CD14-positive monocyte (primary cell): Measurements from ENCODE around the gene CFAP299. TPM values are rescaled to one million over a fixed set of nuclear protein-coding genes. Genes with fewer than 3 reads are reported as not detected.

ENCODE experiments used
- DNase-seq, 3 donors: peaks; one replicate each; pipeline ENCODE4 v3.0.0-alpha.2; 2011 to 2022
- H2AFZ ChIP-seq: 2 replicates; pipeline ENCODE4 v1.6.0; 2012; ENCODE audit warnings: mild to moderate bottlenecking, low read depth, low read length, inconsistent platforms; ENCODE audit not compliant: insufficient read depth, poor library complexity, severe bottlenecking
- H3K27ac ChIP-seq, 2 donors: 1 replicate in 1 of 2; 2 replicates in 1 of 2; pipeline ENCODE4 v1.5.1; 2012 to 2013; ENCODE audit warnings: low read length in 2 of 2, control low read depth in 1 of 2, inconsistent platforms in 1 of 2, low read depth in 1 of 2, mild to moderate bottlenecking in 1 of 2
- H3K27me3 ChIP-seq, 2 donors: one replicate each; pipeline versions ENCODE4 v1.6.0 to v1.6.1; 2011 to 2013; ENCODE audit warnings: low read length in 2 of 2; ENCODE audit not compliant: control insufficient read depth in 2 of 2, insufficient read depth in 2 of 2
- H3K36me3 ChIP-seq, 2 donors: replicated peaks in 1 of 2; 1 replicate in 1 of 2; 2 replicates in 1 of 2; pipeline versions ENCODE4 v1.5.1 to v1.6.1; 2012 to 2013; ENCODE audit warnings: low read length in 2 of 2, control low read depth in 1 of 2, inconsistent platforms in 1 of 2, mild to moderate bottlenecking in 1 of 2; ENCODE audit not compliant: insufficient read depth in 2 of 2, control insufficient read depth in 1 of 2
- H3K4me1 ChIP-seq, 2 donors: 1 replicate in 1 of 2; 2 replicates in 1 of 2; pipeline versions ENCODE4 v1.5.1 to v1.6.1; 2012 to 2013; ENCODE audit warnings: low read length in 2 of 2, control low read depth in 1 of 2, inconsistent platforms in 1 of 2, mild to moderate bottlenecking in 1 of 2, moderate library complexity in 1 of 2; ENCODE audit not compliant: insufficient read depth in 2 of 2, control insufficient read depth in 1 of 2
- H3K4me2 ChIP-seq: replicated peaks from 2 replicates; pipeline ENCODE3; 2012; ENCODE audit warnings: low read length, moderate library complexity, mild to moderate bottlenecking; ENCODE audit not compliant: poor library complexity, severe bottlenecking; ENCODE audit errors: extremely low read depth
- H3K4me3 ChIP-seq, 3 experiments: fragments of 200-600 bp in 1 of 3; sonication (generic) in 1 of 3; replicated peaks in 1 of 3; 1 replicate in 2 of 3; 2 replicates in 1 of 3; pipeline ENCODE4 v1.5.1; 2011 to 2013; ENCODE audit warnings: low read length in 3 of 3, mild to moderate bottlenecking in 3 of 3, control low read depth in 2 of 3, low read depth in 2 of 3, inconsistent platforms in 1 of 3, moderate library complexity in 1 of 3
- H3K79me2 ChIP-seq: 2 replicates; pipeline ENCODE4 v1.6.0; 2012; ENCODE audit warnings: mild to moderate bottlenecking, control low read depth, inconsistent platforms, low read length, moderate library complexity; ENCODE audit not compliant: insufficient read depth
- H3K9ac ChIP-seq: 2 replicates; pipeline ENCODE4 v1.6.0; 2017; ENCODE audit warnings: low read length, mild to moderate bottlenecking; ENCODE audit not compliant: insufficient read depth, poor library complexity, severe bottlenecking
- H3K9me3 ChIP-seq, 2 donors: replicated peaks in 1 of 2; 1 replicate in 1 of 2; 2 replicates in 1 of 2; pipeline versions ENCODE4 v1.5.1 to v1.6.1; 2012 to 2013; ENCODE audit warnings: low read length in 2 of 2, control low read depth in 1 of 2; ENCODE audit not compliant: control insufficient read depth in 1 of 2, insufficient read depth in 1 of 2
- H4K20me1 ChIP-seq: 2 replicates; pipeline ENCODE4 v1.6.0; 2012; ENCODE audit warnings: mild to moderate bottlenecking, low read length, control low read depth, moderate library complexity; ENCODE audit not compliant: insufficient read depth
- H3K27ac Mint-ChIP-seq, 7 donors: one replicate each; pipeline ENCODE4 v1.8.0; 2020; ENCODE audit warnings: mild to moderate bottlenecking in 7 of 7, mixed read lengths in 7 of 7, moderate library complexity in 6 of 7, inconsistent platforms in 2 of 7
- H3K27me3 Mint-ChIP-seq, 3 donors: one replicate each; pipeline ENCODE4 v1.8.0; 2021 to 2022; ENCODE audit warnings: low read depth in 3 of 3, mild to moderate bottlenecking in 3 of 3, mixed read lengths in 3 of 3, moderate library complexity in 3 of 3, inconsistent platforms in 1 of 3
- H3K36me3 Mint-ChIP-seq, 2 donors: one replicate each; pipeline ENCODE4 v1.8.0; 2020; ENCODE audit warnings: mixed read lengths in 2 of 2, inconsistent platforms in 1 of 2, mild to moderate bottlenecking in 1 of 2
- H3K4me1 Mint-ChIP-seq: one replicate; pipeline ENCODE4 v1.8.0; 2020; ENCODE audit warnings: mild to moderate bottlenecking, mixed read lengths
- H3K4me3 Mint-ChIP-seq, 2 donors: one replicate each; pipeline ENCODE4 v1.8.0; 2020; ENCODE audit warnings: mild to moderate bottlenecking in 2 of 2, mixed read lengths in 2 of 2, moderate library complexity in 1 of 2
- H3K9me3 Mint-ChIP-seq, 7 donors: one replicate each; pipeline ENCODE4 v1.8.0; 2020 to 2022; ENCODE audit warnings: mixed read lengths in 7 of 7, mild to moderate bottlenecking in 6 of 7, moderate library complexity in 6 of 7, inconsistent platforms in 2 of 7
- CTCF ChIP-seq: fragments of 200-600 bp; IDR thresholded peaks from one replicate; pipeline ENCODE4 v1.8.0; 2022; ENCODE audit warnings: antibody characterized with exemption, mild to moderate bottlenecking
- WGBS: methylation state at CpG from one replicate; pipeline ENCODE4 v1.1.5; 2013; ENCODE audit warnings: missing lambda C conversion rate; ENCODE audit not compliant: insufficient coverage; 5-methylcytosine and 5-hydroxymethylcytosine counted together
- intact Hi-C, 2 donors: fragments of 100-400 bp; cut with micrococcal nuclease; formaldehyde crosslinking; loops; one replicate each; pipeline versions ENCODE4 v1.15.0 to v1.15.1; 2023
- polyA plus RNA-seq, 3 donors: library from polyadenylated mRNA; depleted of rRNA in 1 of 3; unstranded in 2 of 3; stranded (reverse) in 1 of 3; fragments of 300-500 nt in 2 of 3; fragments of >200 nt in 1 of 3; fragmentation: Illumina TruSeq in 2 of 3; gene quantifications; 1 replicate in 2 of 3; 2 replicates in 1 of 3; pipeline ENCODE4 v1.2.3, GENCODE V29; 2012 to 2021

Gene CFAP299
- polyA plus RNA-seq, 3 donors: not detected

- no peaks in the 10 kb centered on the region for H3K36me3 Mint-ChIP-seq
- H3K27ac Mint-ChIP-seq: no peak overlapping the region
These were observed 476.6 kb downstream of the CFAP299 start for GRCh38 chr4:80812145-80812544.

GRCh38 chr4:80814266-80814665, 478.7 kb downstream of the CFAP299 start:
- WGBS: no CpG with 5 or more reads among the region's 5 CpGs
- H3K27me3 ChIP-seq: no peaks in the 10 kb centered on the region
- no peak overlapping the region for H3K4me3 Mint-ChIP-seq

More at GRCh38 chr4:80812145-80812544, 476.6 kb downstream of the CFAP299 start:
- Histone ChIP-seq H3K9ac (no peak overlapping the region), H3K4me1 (no peaks in the 10 kb centered on the region), H3K4me3 (no peak overlapping the region), H3K4me2 (no peak overlapping the region), H4K20me1 (no peaks in the 10 kb centered on the region), H3K27ac (no peak overlapping the region), H3K79me2 (no peaks in the 10 kb centered on the region), H2AFZ (no peak overlapping the region), H3K9me3 (no peaks in the 10 kb centered on the region), H3K27me3 (no peaks in the 10 kb centered on the region), H3K36me3 (no peaks in the 10 kb centered on the region)
- intact Hi-C loops: no loop called here
- no peak for DNase-seq
- no peak for TF ChIP-seq CTCF
- Mint-ChIP-seq H3K27me3 (peaks cover 0 to 2% (median 0%) of the 10 kb centered on the region in 3 donors), H3K4me3 (no peak overlapping the region), H3K4me1 (no peaks in the 10 kb centered on the region), H3K9me3 (no peaks in the 10 kb centered on the region)

More at GRCh38 chr4:80814266-80814665, 478.7 kb downstream of the CFAP299 start:
- no peaks in the 10 kb centered on the region for H3K36me3 Mint-ChIP-seq
- Histone ChIP-seq H3K4me3 (no peak overlapping the region), H3K9me3 (no peaks in the 10 kb centered on the region), H3K9ac (no peak overlapping the region), H2AFZ (no peak overlapping the region), H3K79me2 (no peaks in the 10 kb centered on the region), H3K27ac (no peak overlapping the region), H3K4me1 (no peaks in the 10 kb centered on the region), H3K4me2 (no peak overlapping the region), H4K20me1 (no peaks in the 10 kb centered on the region), H3K36me3 (no peaks in the 10 kb centered on the region)
- TF ChIP-seq CTCF: no peak
- peaks cover 0 to 2% (median 1%) of the 10 kb centered on the region in 3 donors for H3K27me3 Mint-ChIP-seq
- H3K9me3 Mint-ChIP-seq: peaks cover 0 to 2% (median 0%) of the 10 kb centered on the region in 7 donors
- intact Hi-C loops: no loop called here
- no peaks in the 10 kb centered on the region for H3K4me1 Mint-ChIP-seq
- no peak for DNase-seq
- H3K27ac Mint-ChIP-seq: no peak overlapping the region
